Omental fat pad (tissue), 4 donors: Measurements from ENCODE around the gene CRYBB1. TPM values are rescaled to one million over a fixed set of nuclear protein-coding genes. Genes with fewer than 3 reads are reported as not detected.
"Not testable (repeated sequence)": the region's sequence is repeated elsewhere in the genome, so short reads cannot be mapped to it uniquely, and the experiment has no call there.

Experiments used
- ATAC-seq: fragments of 150-250 bp; one replicate; pipeline ENCODE4 v1.9.1; 2016; ENCODE audit warnings: mild to moderate bottlenecking, moderate library complexity; ENCODE audit not compliant: low FRiP score
- DNase-seq: peaks from one replicate; pipeline ENCODE4 v3.0.0-alpha.2; 2019; ENCODE audit warnings: low spot score
- CTCF ChIP-seq, 3 donors: fragments of 450-650 bp; IDR thresholded peaks; one replicate each; pipeline ENCODE4 v1.5.1; 2016 to 2017; ENCODE audit warnings: antibody characterized with exemption in 3 of 3, mild to moderate bottlenecking in 3 of 3, moderate library complexity in 2 of 3
- total RNA-seq, 4 donors: library from RNA; depleted of rRNA; stranded (reverse); fragments of >200 nt; gene quantifications; one replicate each; pipeline ENCODE4 v1.1.0, GENCODE V29; 2016

Gene CRYBB1
- total RNA-seq, 4 donors from 2014 or later = 0.96 to 2.2 (median 1.9) TPM

- ATAC-seq = no peak
- DNase-seq = no peak
- TF ChIP-seq CTCF (IDR thresholded peaks at IDR 0.05) = no peak
Observed at GRCh38 chr22:26615149-26615548, 2.7 kb downstream of the CRYBB1 start.

GRCh38 chr22:26614322-26614721 lies 3.5 kb downstream of the CRYBB1 start:
- TF ChIP-seq CTCF (IDR thresholded peaks at IDR 0.05) = no peak
- ATAC-seq = no peak
- no peak for DNase-seq

- DNase-seq, ATAC-seq: not testable (repeated sequence)
Observed at GRCh38 chr22:26613753-26614152, 4.1 kb downstream of the CRYBB1 start.

- TF ChIP-seq CTCF (IDR thresholded peaks at IDR 0.05) = no peak
- no peak for DNase-seq
- no peak for ATAC-seq
Observed at GRCh38 chr22:26612652-26613051, 5.2 kb downstream of the CRYBB1 start.

GRCh38 chr22:26610996-26611395 lies 6.8 kb downstream of the CRYBB1 start:
- no peak for TF ChIP-seq CTCF (IDR thresholded peaks at IDR 0.05)
- DNase-seq (no peak), ATAC-seq (no peak)

- DNase-seq (no peak), ATAC-seq (peak; percentile 47)
- no peak for TF ChIP-seq CTCF (IDR thresholded peaks at IDR 0.05)
Observed at GRCh38 chr22:26610072-26610958, 7.5 kb downstream of the CRYBB1 start.

GRCh38 chr22:26609287-26609686 lies 8.5 kb downstream of the CRYBB1 start:
- DNase-seq = no peak
- TF ChIP-seq CTCF (IDR thresholded peaks at IDR 0.05) = no peak
- no peak for ATAC-seq
